HG02798 (cell line): Measurements from ENCODE around the gene TJP3.
A peak's percentile ranks its signal among the peaks of the same experiment; 100 is the strongest.
"Not testable (repeated sequence)": the region's sequence is repeated elsewhere in the genome, so short reads cannot be mapped to it uniquely, and the experiment has no call there.

Source experiments
- ATAC-seq: cut with Tn5 transposase; IDR thresholded peaks from one replicate; pipeline ENCODE4 v1.9.1; 2021; ENCODE audit warnings: mild to moderate bottlenecking; ENCODE audit not compliant: unreplicated experiment, poor library complexity

TJP3 gene, protein sequence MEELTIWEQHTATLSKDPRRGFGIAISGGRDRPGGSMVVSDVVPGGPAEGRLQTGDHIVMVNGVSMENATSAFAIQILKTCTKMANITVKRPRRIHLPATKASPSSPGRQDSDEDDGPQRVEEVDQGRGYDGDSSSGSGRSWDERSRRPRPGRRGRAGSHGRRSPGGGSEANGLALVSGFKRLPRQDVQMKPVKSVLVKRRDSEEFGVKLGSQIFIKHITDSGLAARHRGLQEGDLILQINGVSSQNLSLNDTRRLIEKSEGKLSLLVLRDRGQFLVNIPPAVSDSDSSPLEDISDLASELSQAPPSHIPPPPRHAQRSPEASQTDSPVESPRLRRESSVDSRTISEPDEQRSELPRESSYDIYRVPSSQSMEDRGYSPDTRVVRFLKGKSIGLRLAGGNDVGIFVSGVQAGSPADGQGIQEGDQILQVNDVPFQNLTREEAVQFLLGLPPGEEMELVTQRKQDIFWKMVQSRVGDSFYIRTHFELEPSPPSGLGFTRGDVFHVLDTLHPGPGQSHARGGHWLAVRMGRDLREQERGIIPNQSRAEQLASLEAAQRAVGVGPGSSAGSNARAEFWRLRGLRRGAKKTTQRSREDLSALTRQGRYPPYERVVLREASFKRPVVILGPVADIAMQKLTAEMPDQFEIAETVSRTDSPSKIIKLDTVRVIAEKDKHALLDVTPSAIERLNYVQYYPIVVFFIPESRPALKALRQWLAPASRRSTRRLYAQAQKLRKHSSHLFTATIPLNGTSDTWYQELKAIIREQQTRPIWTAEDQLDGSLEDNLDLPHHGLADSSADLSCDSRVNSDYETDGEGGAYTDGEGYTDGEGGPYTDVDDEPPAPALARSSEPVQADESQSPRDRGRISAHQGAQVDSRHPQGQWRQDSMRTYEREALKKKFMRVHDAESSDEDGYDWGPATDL

DNA sequence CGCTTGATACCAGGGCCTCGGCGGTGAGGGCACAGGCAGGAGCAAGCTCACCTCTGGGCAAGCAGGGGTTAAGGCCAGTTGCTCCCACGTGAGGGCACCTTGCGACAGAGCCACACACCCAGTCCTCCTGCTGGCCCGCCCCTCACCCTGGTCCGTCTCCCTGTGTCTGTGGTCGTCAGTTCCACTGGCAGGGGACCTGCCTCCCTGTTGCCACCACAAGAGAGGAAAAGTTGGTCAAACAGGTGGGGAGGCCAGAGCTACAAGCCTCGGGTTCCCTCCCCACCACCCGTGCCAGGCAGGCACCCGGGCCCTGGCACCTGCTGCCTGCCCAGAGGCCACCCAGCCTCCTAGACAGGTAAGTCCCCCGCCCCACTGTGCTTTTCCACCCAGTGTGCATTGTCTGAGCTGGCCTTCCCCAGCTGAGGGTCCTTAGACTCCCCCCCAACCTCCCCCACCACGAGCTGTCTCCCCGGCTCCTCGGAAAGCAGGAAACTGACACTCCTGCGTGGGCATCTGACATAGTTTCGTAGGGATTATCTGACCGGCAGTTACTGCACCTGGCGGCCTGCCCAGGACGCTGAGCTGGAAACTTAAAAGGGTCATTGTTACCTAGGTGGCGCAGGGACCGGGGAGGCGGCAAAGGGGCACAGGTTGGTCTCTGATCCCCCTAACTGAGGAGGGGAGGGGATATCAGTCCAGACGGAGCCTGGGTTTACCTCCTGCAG is at the start of gene TJP3:
TSS of gene TJP3 (plus strand) at position 178 of the 725 bp plus-strand sequence. CDS start 20,049 bp downstream, outside the sequence.
- ATAC-seq: no peak

DNA sequence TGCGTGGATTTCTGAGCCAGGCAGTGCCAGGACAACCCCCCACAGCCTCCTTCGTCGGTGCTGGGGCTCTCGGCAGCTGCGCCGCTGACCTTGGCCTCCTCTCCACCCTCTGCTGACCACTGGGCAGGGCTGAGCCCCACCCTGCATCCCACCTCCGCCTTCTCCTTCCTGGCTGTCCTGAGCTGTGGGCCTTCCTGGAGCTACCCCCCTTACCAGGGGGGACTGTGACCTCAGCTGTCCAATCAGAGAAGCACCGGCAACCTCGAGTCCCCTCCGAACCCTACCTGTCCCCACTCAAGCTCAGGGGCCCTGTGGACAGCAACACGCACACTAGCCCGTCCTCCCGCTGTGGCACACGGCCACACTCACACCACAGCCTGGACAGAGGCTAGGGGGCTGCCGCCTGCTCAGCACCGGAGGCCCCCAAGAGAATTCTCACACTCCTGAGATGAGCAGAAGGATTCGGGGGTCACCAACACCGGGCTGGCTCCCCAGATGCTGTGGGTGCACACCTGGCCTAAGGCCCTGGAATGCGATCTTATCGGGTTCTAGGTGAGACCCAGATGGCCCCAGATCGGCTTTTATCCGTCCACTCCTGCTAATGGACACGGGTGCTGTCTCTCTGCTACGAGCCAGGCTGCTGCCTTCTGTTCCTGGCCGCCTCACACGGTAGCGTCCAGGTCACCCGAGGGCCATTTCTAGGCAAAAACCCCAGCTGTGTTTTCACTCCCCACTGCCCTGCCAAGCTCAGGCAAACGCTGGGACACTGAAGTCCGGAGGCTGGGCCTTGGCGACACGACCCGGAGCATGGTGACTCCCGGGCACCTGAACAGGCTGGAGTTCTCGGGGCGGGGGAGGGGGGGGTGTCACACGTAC is 49.1 kb upstream of the TJP3 start:
- no peak for ATAC-seq

DNA sequence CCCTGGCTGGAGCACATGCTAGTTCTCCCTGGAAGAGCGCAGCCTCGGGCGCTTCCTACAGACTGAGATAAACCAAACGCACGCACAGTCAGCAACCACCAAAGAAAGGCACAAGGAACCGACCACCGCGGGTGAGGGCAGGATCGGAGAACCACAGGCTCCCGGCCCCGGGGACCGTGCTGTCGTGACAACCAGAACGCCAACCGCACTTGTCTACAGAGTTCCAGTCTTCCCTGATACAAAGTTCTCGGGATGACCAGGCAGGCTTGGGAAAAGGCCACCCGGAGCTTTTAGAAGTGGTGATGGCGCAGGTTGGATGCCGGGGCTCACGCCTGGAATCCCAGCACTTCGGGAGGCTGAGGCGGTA is 48.5 kb upstream of the TJP3 start:
- no peak for ATAC-seq

DNA sequence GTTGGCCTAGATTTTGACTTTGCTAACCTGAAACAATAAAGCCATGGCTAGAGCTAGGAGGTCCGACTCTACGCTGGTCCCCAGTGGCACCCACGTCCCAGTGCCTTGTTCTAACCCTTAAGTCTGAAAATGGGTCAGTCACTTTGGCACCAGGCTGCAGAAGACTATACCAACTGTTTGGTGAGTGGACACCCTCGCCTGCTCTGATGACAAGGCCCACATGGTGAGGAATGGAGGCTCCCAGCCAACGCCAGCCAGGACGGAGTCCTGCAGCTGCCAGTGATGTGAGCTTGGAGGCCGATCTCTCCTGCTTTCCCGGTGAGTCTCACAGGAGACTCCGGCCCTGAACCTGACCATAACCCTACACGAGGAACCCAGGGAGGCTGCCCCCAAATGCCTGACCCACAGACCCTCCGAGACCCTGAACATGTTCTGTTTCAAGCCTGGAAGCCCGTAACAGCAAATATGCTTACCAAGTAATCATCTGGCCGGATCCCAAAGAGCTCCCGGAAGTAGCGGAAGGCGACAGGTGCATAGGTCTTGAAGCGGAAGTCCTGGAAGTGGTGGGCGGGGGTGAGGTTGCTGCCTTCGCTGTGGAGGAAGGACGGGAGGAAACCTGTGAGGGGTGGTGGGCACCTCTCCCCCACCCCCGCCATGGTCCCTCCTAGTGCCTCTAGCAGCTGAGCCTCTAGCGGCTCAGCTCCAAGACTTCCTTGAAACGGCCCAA is 47.5 kb upstream of the TJP3 start:
- no peak for ATAC-seq

DNA sequence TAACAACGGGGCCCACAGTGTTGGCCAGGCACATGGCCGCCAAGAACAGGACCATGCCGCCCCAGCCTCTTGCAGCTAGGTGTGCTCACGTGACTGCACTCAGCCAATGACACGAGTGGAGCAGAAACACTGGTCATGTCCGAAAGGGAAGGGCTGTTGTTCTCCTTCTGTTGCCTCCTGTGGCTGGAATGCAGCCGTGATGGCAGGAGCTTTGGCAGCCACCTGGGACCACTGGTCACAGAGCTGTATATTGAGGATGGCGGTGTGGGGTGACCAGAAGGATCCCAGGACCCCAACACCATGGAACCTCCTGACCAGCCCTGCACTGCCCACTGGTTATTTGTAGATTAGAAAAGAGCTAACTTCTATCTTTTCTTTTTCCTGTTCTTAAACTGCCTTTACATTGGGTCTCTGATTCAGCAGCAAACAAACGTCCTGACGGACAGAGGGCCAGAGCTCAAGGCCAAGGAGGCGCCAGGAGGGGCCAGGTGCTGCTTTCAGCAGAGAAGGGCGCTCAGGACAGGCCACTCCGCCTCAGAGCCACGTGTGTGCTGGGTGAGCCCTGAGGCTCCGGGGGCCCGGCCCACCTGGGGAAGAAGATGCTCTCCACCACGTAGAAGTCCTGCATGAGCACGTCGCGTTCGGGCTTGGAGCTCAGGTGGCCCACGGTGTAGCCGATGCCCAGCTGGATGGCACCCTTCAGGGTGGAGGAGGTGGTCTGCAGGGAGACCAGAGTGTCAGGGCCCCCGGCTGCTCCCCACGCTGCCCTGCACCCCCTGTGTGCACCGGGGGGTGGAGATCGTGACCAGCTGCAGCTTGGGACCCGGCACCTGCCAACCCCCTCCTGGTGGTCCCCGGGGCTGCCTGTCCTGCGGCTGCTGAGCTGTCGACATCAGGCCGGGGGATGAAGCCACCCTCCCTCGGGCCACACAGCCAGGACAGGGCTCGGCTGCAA is 46.6 kb upstream of the TJP3 start:
- no peak for ATAC-seq

DNA sequence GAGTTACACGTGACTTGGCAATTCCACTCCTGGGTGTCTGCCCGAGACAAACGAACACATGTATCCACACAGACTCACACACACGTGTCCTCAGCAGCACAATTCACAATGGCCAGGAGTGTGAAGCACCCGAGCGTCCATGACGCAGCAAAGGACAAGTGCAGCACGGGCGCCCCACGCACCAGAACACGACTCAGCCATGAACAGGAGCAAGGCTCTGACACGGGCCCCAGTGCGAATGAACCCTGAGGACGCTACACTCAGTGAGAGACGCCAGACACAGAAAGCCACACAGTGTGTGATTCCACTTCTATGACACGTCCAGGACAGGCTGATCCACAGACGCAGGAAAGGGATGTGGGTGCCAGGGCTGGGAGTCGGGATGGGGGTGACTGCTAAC is 44.3 kb upstream of the TJP3 start:
- no peak for ATAC-seq

DNA sequence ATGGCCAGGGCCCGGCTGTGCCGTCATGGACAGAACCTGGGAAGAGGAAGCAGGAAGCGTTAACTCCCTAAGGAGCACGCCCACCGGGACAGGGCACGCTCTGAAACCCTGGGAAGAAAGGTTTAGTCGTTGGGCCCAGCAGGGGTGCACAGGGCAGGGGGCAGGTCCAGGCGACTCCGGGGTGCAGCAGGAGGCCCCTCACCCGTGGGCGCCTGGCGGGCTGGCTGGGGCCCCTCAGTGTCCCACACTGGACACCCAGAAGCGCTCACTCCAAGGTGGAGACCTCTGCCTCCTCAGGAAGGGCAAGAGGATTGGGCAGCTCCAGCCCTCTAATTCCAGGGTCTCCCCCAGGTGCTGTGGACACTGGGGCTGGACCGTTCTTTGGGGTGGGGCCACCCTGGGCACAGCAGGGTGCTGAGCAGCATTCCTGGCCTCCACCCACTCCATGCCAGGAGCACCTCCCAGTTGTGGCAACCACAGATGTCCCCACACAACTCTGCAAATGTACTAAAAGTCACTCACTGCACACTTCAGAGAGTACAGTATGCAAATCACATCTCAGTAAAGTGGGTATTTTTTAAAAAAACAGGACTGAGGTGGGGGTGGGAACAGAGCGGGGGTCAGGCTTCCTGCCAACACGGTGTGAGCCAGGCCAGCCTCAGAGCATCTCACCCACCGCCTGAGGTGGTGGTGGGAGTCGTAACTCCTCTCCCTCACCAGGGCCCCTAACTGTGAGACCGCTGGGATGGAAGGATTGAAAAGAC is 43.1 kb upstream of the TJP3 start:
- ATAC-seq: no peak

DNA sequence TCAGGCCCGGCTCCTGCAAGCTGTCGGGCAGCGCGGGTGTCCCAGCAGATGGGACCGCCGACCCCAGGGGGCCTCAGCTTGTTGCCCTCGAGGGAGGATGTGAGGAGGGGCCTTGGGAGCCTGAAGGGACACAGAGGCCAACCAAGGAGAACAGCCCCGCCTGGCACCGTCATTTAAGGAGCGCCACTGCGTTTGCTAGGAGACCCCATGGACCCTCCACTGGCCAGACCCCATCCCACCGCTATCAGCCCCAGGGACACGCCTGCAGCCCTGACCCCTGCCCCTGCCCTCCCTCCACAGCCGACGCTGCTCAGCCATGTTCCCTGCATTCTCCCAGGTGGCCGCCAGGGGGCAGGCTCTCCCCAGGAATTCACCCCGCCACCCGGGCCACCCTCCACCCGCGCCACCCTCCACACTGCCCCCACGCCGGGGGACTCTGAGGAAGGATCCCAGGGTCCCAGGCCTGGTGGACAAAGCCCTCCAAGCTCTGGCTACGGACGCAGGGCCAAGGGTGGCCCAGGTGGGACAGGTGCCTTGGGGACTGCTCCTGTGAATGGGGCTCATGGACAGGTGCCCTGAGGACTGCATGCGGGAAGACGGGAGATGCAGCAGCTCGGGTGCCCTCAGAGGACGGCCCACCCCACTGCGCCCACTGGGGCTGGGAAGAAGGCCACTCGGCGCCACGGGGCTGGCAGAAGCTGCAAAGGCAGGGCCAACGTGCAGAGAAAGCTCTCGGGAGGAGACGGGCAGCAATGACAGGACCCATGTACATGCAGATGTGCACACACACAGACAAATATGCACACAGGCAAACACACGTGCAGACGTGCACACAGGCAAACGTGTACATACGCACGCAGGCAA is 42.3 kb upstream of the TJP3 start:
- ATAC-seq: peak; percentile 62

DNA sequence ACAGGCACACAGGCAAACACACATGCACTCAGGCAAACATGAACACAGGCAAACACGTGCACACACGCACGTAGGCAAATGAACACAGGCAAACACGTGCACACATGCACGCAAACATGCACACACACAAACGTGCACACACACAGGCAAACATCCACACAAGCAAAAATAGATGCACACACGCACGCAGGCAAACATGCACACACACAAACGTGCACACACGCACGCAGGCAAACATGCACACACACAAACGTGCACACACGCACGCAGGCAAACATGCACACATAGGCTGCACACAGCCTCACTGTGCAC is 41.7 kb upstream of the TJP3 start:
- ATAC-seq: not testable (repeated sequence)

DNA sequence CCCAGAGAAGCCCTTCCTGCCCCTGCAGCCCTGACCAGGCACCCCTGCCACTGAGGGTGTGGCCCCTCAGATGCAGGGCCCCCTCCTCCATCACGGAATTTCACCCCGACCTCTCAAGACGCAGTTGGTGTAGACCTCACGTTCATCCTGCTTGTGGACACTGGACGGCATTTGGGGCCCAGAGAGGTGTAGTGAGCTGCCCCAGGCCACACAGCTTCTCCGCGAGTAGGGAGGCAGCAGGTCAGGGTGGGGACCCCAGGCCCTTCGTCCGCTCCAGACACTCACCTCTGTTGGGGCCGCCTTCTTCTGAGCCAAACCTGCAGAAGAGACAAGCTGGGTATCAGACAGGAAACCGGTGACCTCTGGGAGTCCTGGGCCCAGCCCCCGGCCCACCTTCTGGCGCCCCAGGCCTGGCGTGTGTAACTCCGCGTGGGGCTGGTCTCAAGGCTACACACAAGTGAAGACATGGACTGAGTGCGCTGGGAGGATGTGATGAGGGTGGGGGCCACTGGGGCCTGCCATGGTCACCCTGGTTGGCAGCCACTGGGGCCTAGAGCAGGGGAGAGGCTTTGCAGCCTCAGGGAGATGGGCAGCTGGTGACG is 41.0 kb upstream of the TJP3 start:
- ATAC-seq: no peak

DNA sequence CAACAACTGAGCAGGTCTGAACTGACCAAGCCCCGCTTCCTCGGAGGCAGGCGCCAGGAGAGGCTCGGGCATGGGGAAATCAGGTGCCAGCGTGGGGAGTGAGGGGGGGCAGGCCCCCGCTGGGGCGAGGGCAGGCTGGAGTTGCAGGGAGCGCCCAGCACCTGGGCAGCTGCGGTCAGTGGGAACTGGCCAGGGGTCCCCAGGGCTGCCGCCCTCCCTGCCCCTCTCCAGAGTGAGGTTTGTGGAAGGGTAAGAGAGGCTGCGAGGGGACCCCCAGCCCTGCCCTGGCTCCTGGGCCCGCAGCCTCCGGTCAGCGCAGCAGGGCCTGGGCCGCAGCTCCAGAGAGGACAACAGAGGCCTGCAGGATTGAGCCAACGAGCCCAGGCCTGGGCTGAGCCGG is 40.4 kb upstream of the TJP3 start:
- no peak for ATAC-seq

DNA sequence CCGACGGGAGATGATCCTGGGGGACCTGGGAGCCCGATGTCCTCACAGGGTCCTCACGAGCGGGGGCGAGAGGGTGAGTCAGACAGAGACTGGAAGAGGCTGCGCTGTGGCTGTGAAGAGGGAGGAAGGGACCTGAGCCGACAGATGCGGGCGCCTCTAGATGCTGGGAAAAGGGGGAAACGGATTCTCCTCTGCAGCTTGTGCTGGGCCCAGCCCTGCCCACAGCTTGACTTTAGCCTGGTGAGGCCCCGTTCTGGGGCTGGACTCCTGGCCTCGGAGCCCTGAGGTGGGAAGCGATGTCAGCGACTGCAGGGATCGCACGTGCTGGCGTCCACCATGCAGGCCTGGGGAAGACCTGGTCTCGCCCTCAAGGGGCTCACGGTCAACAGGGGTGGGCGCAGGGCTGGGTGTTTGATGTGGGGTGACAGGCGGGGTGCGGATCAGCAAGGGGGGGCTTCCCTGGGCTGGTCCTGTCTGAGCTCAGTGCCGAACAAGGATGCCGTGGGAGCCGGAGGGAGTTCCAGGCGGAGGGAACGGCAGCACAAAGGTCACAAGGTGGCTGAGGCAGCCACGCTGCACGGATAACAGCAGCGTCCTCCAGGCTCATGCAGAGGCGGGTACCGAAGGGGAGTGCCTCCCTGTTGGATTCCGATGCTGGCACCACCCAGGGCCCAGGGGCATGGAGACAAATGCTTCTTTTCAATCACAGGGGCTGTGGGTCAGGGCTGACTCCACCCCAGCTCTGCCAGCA is 39.7 kb upstream of the TJP3 start:
- no peak for ATAC-seq

DNA sequence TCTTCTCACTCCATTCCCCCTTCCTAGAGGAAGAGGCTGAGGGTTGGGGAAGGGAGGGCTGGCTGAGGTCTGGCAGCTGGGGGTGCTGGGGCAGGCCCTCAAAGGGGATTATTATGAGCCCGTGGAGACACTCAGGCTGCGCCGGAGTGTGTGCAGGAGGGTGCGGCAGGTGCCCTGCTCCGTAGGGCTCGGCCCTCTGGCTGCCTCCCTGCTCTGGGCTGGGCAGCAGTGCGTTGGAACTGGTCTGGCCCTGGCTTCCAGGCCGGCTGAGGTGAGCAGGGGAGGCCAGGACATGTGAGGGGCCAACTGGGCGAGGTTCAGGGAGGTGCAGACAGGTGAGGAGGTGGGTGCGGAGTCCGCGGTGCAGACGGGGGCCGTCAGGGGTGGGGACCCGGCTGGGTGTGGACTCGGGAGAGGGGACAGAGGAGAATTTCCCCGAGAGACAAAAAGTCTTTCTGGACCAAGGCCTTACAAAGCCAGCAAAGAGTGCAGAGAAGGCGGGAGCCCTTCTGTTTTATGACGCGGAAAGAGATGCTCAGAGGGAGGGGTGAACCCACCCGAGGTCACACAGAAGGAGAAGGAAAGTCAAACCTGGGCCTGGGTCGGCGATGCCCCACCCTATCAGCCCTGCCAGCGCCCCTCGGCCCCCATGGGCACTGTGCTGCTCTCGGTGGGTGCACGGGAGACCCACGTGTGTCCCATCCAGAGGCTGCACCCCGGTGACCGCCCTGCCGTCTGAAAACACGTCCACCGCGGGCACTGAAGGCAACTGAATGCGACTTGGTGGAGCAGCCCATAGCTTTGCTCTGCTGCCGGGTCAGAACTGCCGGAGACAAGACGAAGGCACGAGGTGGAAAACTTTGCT is 38.9 kb upstream of the TJP3 start:
- ATAC-seq: no peak

DNA sequence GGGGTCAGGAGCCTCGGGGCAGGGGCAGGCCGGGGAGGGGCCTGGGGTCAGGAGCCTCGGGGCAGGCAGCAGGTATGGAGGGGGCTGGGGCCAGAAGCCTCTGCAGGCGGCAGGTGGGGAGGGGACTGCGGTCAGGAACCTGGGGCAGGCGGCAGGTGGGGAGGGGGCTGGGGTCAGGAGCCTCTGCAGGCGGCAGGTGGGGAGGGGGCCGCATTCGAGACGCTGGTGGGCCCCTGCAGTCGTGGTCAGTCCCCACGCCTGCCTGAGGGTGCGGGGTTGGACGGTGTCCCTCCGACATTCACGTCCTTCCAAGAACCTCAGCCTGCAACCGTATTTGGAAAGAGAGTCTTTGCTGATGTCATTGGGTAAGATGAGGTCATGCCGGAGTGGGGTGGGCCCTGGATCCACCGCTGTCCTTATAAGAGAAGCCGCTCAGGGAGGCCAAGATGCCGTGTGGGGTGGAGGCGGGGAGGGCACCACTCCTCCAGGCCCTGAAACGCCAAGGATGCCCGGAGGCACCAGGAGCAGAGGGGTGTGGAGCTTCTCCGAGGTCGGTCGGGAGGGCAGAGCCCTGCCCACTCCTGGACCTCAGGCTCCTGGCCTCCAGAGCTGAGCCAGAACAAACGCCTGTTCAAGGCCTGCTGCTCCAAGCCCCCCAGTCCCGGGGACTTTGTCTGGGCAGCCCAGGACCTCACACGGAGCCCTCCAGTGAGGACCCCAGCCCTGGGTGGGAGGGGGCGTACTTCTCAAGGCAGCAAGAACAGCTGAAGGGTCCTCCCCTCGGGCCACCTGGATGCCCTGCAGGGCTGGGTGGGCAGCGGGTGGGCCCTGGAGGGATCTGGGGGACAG is 38.0 kb upstream of the TJP3 start:
- ATAC-seq: no peak
